ENCODE data around the gene SIM1. TPM values are rescaled to one million over a fixed set of nuclear protein-coding genes. Genes with fewer than 3 reads are reported as not detected.
"Not testable (repeated sequence)": the region's sequence is repeated elsewhere in the genome, so short reads cannot be mapped to it uniquely, and the experiment has no call there.

The SIM1 gene
- total and polyA plus RNA-seq, 7 experiments from 2014 or later, result not detected

GRCh38 chr6:100366419-100366818 is 98.3 kb downstream of the SIM1 start:
- ChIA-PET POLR2A (no interaction called here), CTCF (interaction anchor here (0.7 kb wide), 1 partner anchor 344 kb away, joined by 3 read pairs; no protein-coding TSS in a partner anchor)
- ATAC-seq (no peak), DNase-seq (no peak)
- no peaks in the 10 kb centered on the region for H3K36me3 ChIP-seq (ENCODE audit: control insufficient read depth in 2 of 3, insufficient read depth in 3 of 3, low read length in 3 of 3)
- intact Hi-C loops (cut with micrococcal nuclease), result no loop called here
- Mint-ChIP-seq H3K4me3 (no peak overlapping the region), H3K27me3 (peaks cover 0 to 3% (median 0%) of the 10 kb centered on the region in 5 donors), H3K36me3 (no peaks in the 10 kb centered on the region), H3K9me3 (peaks cover 0 to 3% (median 0%) of the 10 kb centered on the region in 11 donors), H3K4me1 (no peaks in the 10 kb centered on the region), H3K27ac (no peak overlapping the region)
- no peaks in the 10 kb centered on the region for H3K27me3 ChIP-seq (ENCODE audit: control insufficient read depth in 2 of 2, insufficient read depth in 2 of 2, low read length in 2 of 2)
- H3K4me3 ChIP-seq (ENCODE audit: low read length), result no peak overlapping the region
- no peaks in the 10 kb centered on the region for H3K9me3 ChIP-seq (ENCODE audit: control insufficient read depth in 2 of 3, low read length in 3 of 3)
- no peaks in the 10 kb centered on the region for H3K4me1 ChIP-seq (ENCODE audit: control insufficient read depth in 2 of 2, insufficient read depth in 2 of 2, low read length in 2 of 2)
- H3K27ac ChIP-seq (ENCODE audit: low read depth, low read length), result no peak overlapping the region

GRCh38 chr6:100363651-100364050 is 101.1 kb downstream of the SIM1 start:
- CTCF ChIA-PET, result no interaction called here
- H3K9me3 Mint-ChIP-seq, result peaks cover 0 to 3% (median 0%) of the 10 kb centered on the region in 11 donors

GRCh38 chr6:100354736-100355641 is 109.7 kb downstream of the SIM1 start:
- intact Hi-C loops (cut with micrococcal nuclease); H3K27me3 Mint-ChIP-seq; H3K27ac ChIP-seq (ENCODE audit: low read depth, low read length); ATAC-seq; H3K9me3 Mint-ChIP-seq; CTCF ChIA-PET; H3K4me1 Mint-ChIP-seq; H3K4me3 ChIP-seq (ENCODE audit: low read length); POLR2A ChIA-PET; H3K36me3 ChIP-seq (ENCODE audit: control insufficient read depth in 2 of 3, insufficient read depth in 3 of 3, low read length in 3 of 3); H3K27me3 ChIP-seq (ENCODE audit: control insufficient read depth in 2 of 2, insufficient read depth in 2 of 2, low read length in 2 of 2); H3K36me3 Mint-ChIP-seq; H3K27ac Mint-ChIP-seq; DNase-seq; H3K4me3 Mint-ChIP-seq; H3K4me1 ChIP-seq (ENCODE audit: control insufficient read depth in 2 of 2, insufficient read depth in 2 of 2, low read length in 2 of 2); H3K9me3 ChIP-seq (ENCODE audit: control insufficient read depth in 2 of 3, low read length in 3 of 3): not testable (repeated sequence)

More at GRCh38 chr6:100363651-100364050, 101.1 kb downstream of the SIM1 start:
- Mint-ChIP-seq H3K27ac (no peak overlapping the region), H3K27me3 (peaks cover 0 to 3% (median 0%) of the 10 kb centered on the region in 5 donors), H3K4me3 (no peak overlapping the region), H3K36me3 (no peaks in the 10 kb centered on the region), H3K4me1 (no peaks in the 10 kb centered on the region)
- intact Hi-C loops (cut with micrococcal nuclease), result no loop called here
- Histone ChIP-seq H3K27me3 (ENCODE audit: control insufficient read depth in 2 of 2, insufficient read depth in 2 of 2, low read length in 2 of 2) (no peaks in the 10 kb centered on the region), H3K4me3 (ENCODE audit: low read length) (no peak overlapping the region), H3K27ac (ENCODE audit: low read depth, low read length) (no peak overlapping the region), H3K9me3 (ENCODE audit: control insufficient read depth in 2 of 3, low read length in 3 of 3) (no peaks in the 10 kb centered on the region), H3K4me1 (ENCODE audit: control insufficient read depth in 2 of 2, insufficient read depth in 2 of 2, low read length in 2 of 2) (no peaks in the 10 kb centered on the region), H3K36me3 (ENCODE audit: control insufficient read depth in 2 of 3, insufficient read depth in 3 of 3, low read length in 3 of 3) (no peaks in the 10 kb centered on the region)
- no peak for ATAC-seq
- no peak for DNase-seq
- POLR2A ChIA-PET, result no interaction called here

GRCh38 chr6:100353276-100354015 is 111.3 kb downstream of the SIM1 start:
- ChIA-PET CTCF (no interaction called here), POLR2A (no interaction called here)
- Histone ChIP-seq H3K27ac (ENCODE audit: low read depth, low read length) (no peak overlapping the region), H3K36me3 (ENCODE audit: control insufficient read depth in 2 of 3, insufficient read depth in 3 of 3, low read length in 3 of 3) (no peaks in the 10 kb centered on the region), H3K9me3 (ENCODE audit: control insufficient read depth in 2 of 3, low read length in 3 of 3) (no peaks in the 10 kb centered on the region), H3K27me3 (ENCODE audit: control insufficient read depth in 2 of 2, insufficient read depth in 2 of 2, low read length in 2 of 2) (no peaks in the 10 kb centered on the region), H3K4me1 (ENCODE audit: control insufficient read depth in 2 of 2, insufficient read depth in 2 of 2, low read length in 2 of 2) (no peaks in the 10 kb centered on the region), H3K4me3 (ENCODE audit: low read length) (no peak overlapping the region)
- no peak for ATAC-seq
- H3K27me3 Mint-ChIP-seq, result peaks cover 0 to 6% (median 2%) of the 10 kb centered on the region in 5 donors
- H3K36me3 Mint-ChIP-seq, result no peaks in the 10 kb centered on the region
- H3K4me1 Mint-ChIP-seq, result no peaks in the 10 kb centered on the region
- intact Hi-C loops (cut with micrococcal nuclease), result no loop called here
- no peak overlapping the region for H3K27ac Mint-ChIP-seq
- H3K9me3 Mint-ChIP-seq, result peaks cover 0 to 6% (median 0%) of the 10 kb centered on the region in 11 donors
- no peak for DNase-seq
- no peak overlapping the region for H3K4me3 Mint-ChIP-seq

GRCh38 chr6:100350139-100350538 is 114.6 kb downstream of the SIM1 start:
- intact Hi-C loops (cut with micrococcal nuclease), result no loop called here
- Mint-ChIP-seq H3K27me3 (peaks cover 0 to 6% (median 4%) of the 10 kb centered on the region in 5 donors), H3K36me3 (no peaks in the 10 kb centered on the region), H3K27ac (no peak overlapping the region), H3K4me3 (no peak overlapping the region), H3K4me1 (no peaks in the 10 kb centered on the region), H3K9me3 (peaks cover 0 to 8% (median 0%) of the 10 kb centered on the region in 11 donors)
- Histone ChIP-seq H3K27ac (ENCODE audit: low read depth, low read length) (no peak overlapping the region), H3K36me3 (ENCODE audit: control insufficient read depth in 2 of 3, insufficient read depth in 3 of 3, low read length in 3 of 3) (no peaks in the 10 kb centered on the region), H3K9me3 (ENCODE audit: control insufficient read depth in 2 of 3, low read length in 3 of 3) (no peaks in the 10 kb centered on the region), H3K27me3 (ENCODE audit: control insufficient read depth in 2 of 2, insufficient read depth in 2 of 2, low read length in 2 of 2) (no peaks in the 10 kb centered on the region), H3K4me1 (ENCODE audit: control insufficient read depth in 2 of 2, insufficient read depth in 2 of 2, low read length in 2 of 2) (no peaks in the 10 kb centered on the region), H3K4me3 (ENCODE audit: low read length) (no peak overlapping the region)
- ChIA-PET POLR2A (no interaction called here), CTCF (no interaction called here)
- DNase-seq (no peak), ATAC-seq (no peak)

GRCh38 chr6:100349366-100349765 is 115.4 kb downstream of the SIM1 start:
- ChIA-PET CTCF (no interaction called here), POLR2A (no interaction called here)
- intact Hi-C loops (cut with micrococcal nuclease), result no loop called here
- no peak overlapping the region for H3K4me3 ChIP-seq (ENCODE audit: low read length)
- Mint-ChIP-seq H3K4me1 (no peaks in the 10 kb centered on the region), H3K27me3 (peaks cover 0 to 6% (median 5%) of the 10 kb centered on the region in 5 donors), H3K9me3 (peaks cover 0 to 8% (median 0%) of the 10 kb centered on the region in 11 donors), H3K4me3 (no peak overlapping the region), H3K36me3 (no peaks in the 10 kb centered on the region), H3K27ac (no peak overlapping the region)
- DNase-seq (no peak), ATAC-seq (no peak)
- H3K9me3 ChIP-seq (ENCODE audit: control insufficient read depth in 2 of 3, low read length in 3 of 3), result no peaks in the 10 kb centered on the region
- no peaks in the 10 kb centered on the region for H3K36me3 ChIP-seq (ENCODE audit: control insufficient read depth in 2 of 3, insufficient read depth in 3 of 3, low read length in 3 of 3)
- H3K4me1 ChIP-seq (ENCODE audit: control insufficient read depth in 2 of 2, insufficient read depth in 2 of 2, low read length in 2 of 2), result no peaks in the 10 kb centered on the region
- H3K27ac ChIP-seq (ENCODE audit: low read depth, low read length), result no peak overlapping the region
- H3K27me3 ChIP-seq (ENCODE audit: control insufficient read depth in 2 of 2, insufficient read depth in 2 of 2, low read length in 2 of 2), result no peaks in the 10 kb centered on the region

All from naive thymus-derived CD4-positive, alpha-beta T cell (primary cell).